Motor neuron (in vitro differentiated cells): Measurements from ENCODE around the gene TRIM28. TPM values are rescaled to one million over a fixed set of nuclear protein-coding genes. Genes with fewer than 3 reads are reported as not detected.
"Not testable (repeated sequence)": the region's sequence is repeated elsewhere in the genome, so short reads cannot be mapped to it uniquely, and the experiment has no call there.

Source experiments
- ATAC-seq, 8 experiments: fragments of 200-7000 bp; cut with Tn5 transposase; replicated peaks in 6 of 8; 2 replicates each; pipeline ENCODE4 v1.8.0; 2021; ENCODE audit warnings: mild to moderate bottlenecking in 8 of 8, moderate library complexity in 8 of 8
- H3K27ac ChIP-seq, 2 donors: fragments of 250-450 bp; sonication (Bioruptor Pico); 2 replicates each; pipeline ENCODE4 v1.9.0; 2021; ENCODE audit warnings: antibody characterized with exemption in 2 of 2, mild to moderate bottlenecking in 2 of 2, moderate library complexity in 1 of 2
- H3K4me1 ChIP-seq, 2 donors: fragments of 250-450 bp; sonication (Bioruptor Pico); replicated peaks in 1 of 2; 2 replicates each; pipeline ENCODE4 v1.6.1; 2021; ENCODE audit warnings: antibody characterized with exemption in 2 of 2, mild to moderate bottlenecking in 2 of 2, moderate library complexity in 1 of 2
- H3K4me3 ChIP-seq, 5 donors: fragments of 250-450 bp; sonication (Bioruptor Pico); 2 replicates each; pipeline ENCODE4 v1.9.0; 2021; ENCODE audit warnings: antibody characterized with exemption in 5 of 5, mild to moderate bottlenecking in 5 of 5, moderate library complexity in 4 of 5
- WGBS, 10 experiments: fragments of 450-650 bp; shearing (Covaris generic); methylation state at CpG; one replicate each; pipeline ENCODE4 v1.0.0; 2022; 5-methylcytosine and 5-hydroxymethylcytosine counted together
- in situ Hi-C, 9 experiments: fragments of 400-800 bp; cut with MboI; loops; one replicate each; pipeline ENCODE4 v1.15.0; 2021; ENCODE audit warnings: low sequenced_read_pairs in 9 of 9, low pct_unique_long_range_greater_than_20kb in 2 of 9; ENCODE audit not compliant: unreplicated experiment in 9 of 9
- total RNA-seq, 8 experiments: library from RNA; unstranded; fragments of 300-600 nt; gene quantifications; 2 replicates each; pipeline versions ENCODE4 v1.2.3 to v1.2.4, GENCODE V29; 2022

The TRIM28 gene
- total RNA-seq, result 100 to 1,000 TPM; 195 to 521 (median 274) TPM

- Histone ChIP-seq H3K27ac (peak within 1 kb of the TSS; percentile 92 to 95), H3K4me1 (peaks cover 10 to 15% of the 10 kb centered on the region in 2 donors), H3K4me3 (peak within 1 kb of the TSS; percentile 66 to 96 (median 74))
- in situ Hi-C loops, result no loop called here
- WGBS, 10 experiments, result 0% methylated on average over 1 to 3 of the region's 73 CpGs; no CpG with 5 or more reads in 6 of the 10 experiments
- peak; percentile 88 to 96 (median 94) for ATAC-seq
Measured at GRCh38 chr19:58543826-58544590, at the start of gene TRIM28. Gene TRIM28, plus strand, starts transcription at chr19:58544064. Its CDS starts 694 bp downstream, at chr19:58544758.

GRCh38 chr19:58497634-58498170 is 46.2 kb upstream of the TRIM28 start:
- no peak overlapping the region for H3K27ac ChIP-seq
- in situ Hi-C loops, result no loop called here
- peaks cover 13 to 17% of the 10 kb centered on the region in 2 donors for H3K4me1 ChIP-seq
- 71 to 100% (median 88%) methylated on average over 1 to 4 of the region's 8 CpGs; no CpG with 5 or more reads in 7 of the 10 experiments for WGBS, 10 experiments
- H3K4me3 ChIP-seq, result no peak overlapping the region
- no peak for ATAC-seq

DNA sequence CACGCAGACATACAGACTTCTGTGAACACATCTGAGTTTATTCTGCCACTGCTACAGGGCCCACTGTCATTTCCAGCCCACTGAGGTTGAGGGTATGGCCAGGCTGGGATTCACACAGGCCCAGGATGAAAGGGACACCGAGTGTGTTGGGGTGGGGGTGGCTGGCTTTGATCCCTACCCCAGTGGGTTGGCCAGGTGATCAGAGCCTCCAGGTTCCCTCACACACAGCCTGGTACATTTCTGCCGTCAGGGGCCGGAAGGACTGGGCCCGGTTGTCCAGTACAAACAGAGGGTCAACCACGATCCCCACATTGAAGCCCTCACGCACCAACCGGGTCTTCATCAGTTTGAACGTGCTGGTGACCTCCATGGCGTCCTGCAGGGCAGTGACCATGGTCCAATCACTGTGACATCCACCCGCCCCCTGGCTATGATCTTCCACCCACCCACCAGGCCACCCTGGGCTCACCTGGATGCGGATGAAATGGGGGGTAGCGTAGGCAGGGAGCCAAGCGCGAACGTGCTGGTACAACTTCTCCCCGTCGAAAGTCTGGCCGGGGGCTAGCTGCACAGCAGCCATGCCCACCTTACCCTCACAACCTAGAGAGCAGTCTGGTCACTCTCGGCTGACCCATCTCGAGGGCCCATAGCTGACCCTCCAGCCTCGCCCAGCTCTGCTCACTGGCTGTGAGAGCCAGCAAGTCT is 45.4 kb upstream of the TRIM28 start:
- peak in 1 of 8 experiments; percentile 6 for ATAC-seq
- no peak overlapping the region for H3K27ac ChIP-seq
- in situ Hi-C loops, result no loop called here

GRCh38 chr19:58499021-58499927 is 44.6 kb upstream of the TRIM28 start:
- WGBS, 10 experiments, result 0 to 28% (median 5%) methylated on average over 1 to 13 of the region's 60 CpGs; no CpG with 5 or more reads in 2 of the 10 experiments
- peak; percentile 98 to 99 (median 98) for ATAC-seq
- H3K4me1 ChIP-seq, result peaks cover 13 to 17% of the 10 kb centered on the region in 2 donors
- in situ Hi-C loops, result no loop called here
- peak overlapping the region; percentile 86 for H3K27ac ChIP-seq
- H3K4me3 ChIP-seq, result peak overlapping the region; percentile 46 to 58 (median 55)

More for the DNA sequence above, 45.4 kb upstream of the TRIM28 start:
- Histone ChIP-seq H3K4me3 (peak overlapping the region; percentile 46 to 58 (median 55)), H3K4me1 (peaks cover 13 to 17% of the 10 kb centered on the region in 2 donors)
- 0 to 100% (median 49%) methylated on average over 1 to 4 of the region's 22 CpGs; no CpG with 5 or more reads in 4 of the 10 experiments for WGBS, 10 experiments

DNA sequence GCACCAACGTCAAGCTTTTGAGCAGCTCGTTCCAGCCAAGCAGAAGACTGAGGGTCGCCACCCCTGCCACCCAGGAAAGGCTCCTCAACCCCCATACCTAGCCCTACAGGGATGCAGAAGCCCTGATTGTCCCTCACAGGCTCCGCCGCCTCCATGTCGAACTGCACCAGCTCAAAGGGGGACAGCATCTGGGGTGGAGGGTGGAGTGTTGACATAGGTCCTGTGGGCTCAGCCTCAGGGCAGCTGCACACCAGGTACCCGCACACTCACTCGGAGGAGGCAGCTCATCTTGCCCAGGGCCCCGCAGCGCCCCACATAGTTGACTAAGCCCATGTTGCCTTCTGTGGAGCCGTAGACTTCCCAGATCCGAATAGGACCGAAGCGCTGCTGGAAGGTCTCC is 43.6 kb upstream of the TRIM28 start:
- H3K27ac ChIP-seq, result peak overlapping the region; percentile 86
- in situ Hi-C loops, result no loop called here
- H3K4me3 ChIP-seq, result peak overlapping the region; percentile 46 to 58 (median 55)
- ATAC-seq, result no peak
- peaks cover 13 to 17% of the 10 kb centered on the region in 2 donors for H3K4me1 ChIP-seq
- WGBS, 10 experiments, result 46 to 100% (median 85%) methylated on average over 2 to 4 of the region's 14 CpGs; no CpG with 5 or more reads in 6 of the 10 experiments

GRCh38 chr19:58507602-58508223 is 36.2 kb upstream of the TRIM28 start:
- H3K4me3 ChIP-seq, in situ Hi-C loops, H3K27ac ChIP-seq, H3K4me1 ChIP-seq, ATAC-seq: not testable (repeated sequence)
- WGBS, 10 experiments, result 64 to 100% (median 85%) methylated on average over 1 to 6 of the region's 8 CpGs

DNA sequence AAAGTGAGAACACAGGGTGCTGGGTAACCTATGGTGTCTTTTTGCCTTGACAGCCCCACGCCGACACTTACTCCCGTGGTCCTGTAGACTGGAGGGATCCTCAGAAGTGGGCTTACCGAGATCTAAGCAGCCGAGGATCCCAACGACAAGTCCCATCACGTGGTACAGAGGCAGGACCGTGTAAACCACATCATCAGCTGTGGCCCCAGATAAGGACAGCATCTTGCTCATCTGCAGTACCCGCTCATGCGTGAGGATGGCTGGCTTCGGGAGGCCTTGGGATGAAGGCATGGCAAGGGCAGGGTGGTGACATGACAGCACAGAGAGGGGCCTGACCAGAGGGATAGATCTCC is 34.2 kb upstream of the TRIM28 start:
- H3K4me1 ChIP-seq, result peaks cover 4 to 8% of the 10 kb centered on the region in 2 donors
- no peak overlapping the region for H3K27ac ChIP-seq
- no peak overlapping the region for H3K4me3 ChIP-seq
- 60 to 100% (median 86%) methylated on average over 1 to 2 of the region's 11 CpGs; no CpG with 5 or more reads in 7 of the 10 experiments for WGBS, 10 experiments
- in situ Hi-C loops, result no loop called here
- ATAC-seq, result no peak

DNA sequence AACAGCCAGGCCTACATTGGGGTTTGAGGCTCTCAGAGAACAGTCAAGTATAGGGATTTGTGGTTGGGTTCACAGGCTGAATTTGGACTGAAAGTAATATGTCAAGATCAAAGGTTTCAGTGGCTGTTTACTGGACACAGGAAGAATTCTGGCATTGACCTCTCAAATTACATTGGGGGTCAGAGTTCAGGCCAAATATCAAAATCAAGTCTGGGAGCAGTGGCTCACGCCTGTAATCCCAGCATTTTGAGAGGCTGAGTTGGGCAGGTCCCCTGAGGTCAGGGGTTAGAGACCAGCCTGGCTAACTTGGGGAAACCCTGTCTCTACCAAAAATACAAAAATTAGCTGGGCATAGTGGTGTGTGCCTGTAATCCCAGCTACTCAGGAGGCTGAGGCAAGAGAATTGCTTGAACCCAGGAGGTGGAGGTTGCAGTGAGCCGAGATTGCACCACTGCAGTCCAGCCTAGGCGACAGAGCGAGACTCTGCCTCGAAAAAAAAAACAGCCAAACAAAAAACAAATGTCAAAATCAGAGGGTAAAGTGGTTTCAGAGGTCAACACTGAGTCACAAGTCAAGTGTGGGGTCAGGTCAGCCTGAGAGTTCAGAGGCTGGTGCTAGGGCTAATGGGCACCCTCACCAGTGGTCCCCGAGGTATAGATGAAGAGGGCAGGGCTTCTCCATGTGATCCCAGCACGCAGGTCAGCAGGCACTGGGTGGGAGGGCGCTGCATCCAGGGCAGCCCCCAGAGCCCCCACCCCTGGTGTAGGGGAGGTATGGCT is 33.6 kb upstream of the TRIM28 start:
- in situ Hi-C loops, result no loop called here
- Histone ChIP-seq H3K4me1 (peaks cover 4 to 8% of the 10 kb centered on the region in 2 donors), H3K4me3 (no peak overlapping the region), H3K27ac (no peak overlapping the region)
- 64 to 100% (median 79%) methylated on average over 1 to 5 of the region's 8 CpGs; no CpG with 5 or more reads in 4 of the 10 experiments for WGBS, 10 experiments
- ATAC-seq, result no peak

DNA sequence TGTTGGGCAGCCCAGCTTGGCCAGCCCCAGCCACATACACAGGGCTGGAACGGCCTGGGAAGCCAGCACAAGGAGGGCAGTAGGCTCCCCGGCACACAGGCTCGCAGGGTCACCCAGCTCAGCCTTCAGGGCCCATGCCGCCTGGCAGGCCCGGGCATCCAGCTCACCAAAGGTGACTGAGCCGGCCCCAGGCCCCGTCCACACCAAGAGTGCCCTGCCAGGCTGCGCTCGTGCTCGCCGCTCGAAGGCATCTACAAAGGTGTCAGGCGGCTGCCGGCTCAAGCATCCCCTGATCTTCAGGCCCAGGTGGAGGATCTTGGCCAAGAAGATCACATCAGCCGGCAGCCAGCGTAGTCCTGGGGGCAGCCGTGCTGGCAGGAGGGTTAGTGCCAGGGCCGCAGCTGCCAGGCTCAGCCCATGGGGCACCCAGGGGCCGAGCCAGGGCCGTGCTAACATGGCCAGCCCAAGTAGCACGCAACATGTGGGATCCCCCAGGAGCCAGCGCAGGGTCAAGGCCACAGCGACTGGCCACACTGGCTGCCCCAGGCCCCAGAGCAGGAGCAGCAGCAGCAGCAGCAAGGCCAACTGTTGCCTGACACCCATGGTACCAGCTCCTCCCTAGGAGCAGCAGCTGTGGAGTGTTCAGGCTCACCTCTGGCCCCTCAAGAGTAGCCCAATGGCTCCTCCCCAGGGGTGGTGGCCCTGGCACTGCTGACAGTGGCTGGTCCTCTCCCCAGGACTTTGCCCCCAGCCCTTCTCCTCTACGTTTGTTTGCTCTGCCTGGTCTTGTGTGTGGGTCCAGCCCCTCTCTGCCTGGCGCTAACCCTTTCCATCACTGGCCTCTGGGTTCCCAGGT is 32.3 kb upstream of the TRIM28 start, which contains the start of gene SLC27A5:
Gene SLC27A5, minus strand, starts transcription at position 640 of the 856 bp plus-strand sequence. Its CDS starts 37 bp downstream, at position 603.
- in situ Hi-C loops, result no loop called here
- no peak for ATAC-seq
- WGBS, 10 experiments, result 67 to 100% methylated on average over 1 to 3 of the region's 25 CpGs; no CpG with 5 or more reads in 8 of the 10 experiments
- Histone ChIP-seq H3K4me1 (peaks cover 4 to 8% of the 10 kb centered on the region in 2 donors), H3K27ac (no peak within 1 kb of the TSS), H3K4me3 (no peak within 1 kb of the TSS)

DNA sequence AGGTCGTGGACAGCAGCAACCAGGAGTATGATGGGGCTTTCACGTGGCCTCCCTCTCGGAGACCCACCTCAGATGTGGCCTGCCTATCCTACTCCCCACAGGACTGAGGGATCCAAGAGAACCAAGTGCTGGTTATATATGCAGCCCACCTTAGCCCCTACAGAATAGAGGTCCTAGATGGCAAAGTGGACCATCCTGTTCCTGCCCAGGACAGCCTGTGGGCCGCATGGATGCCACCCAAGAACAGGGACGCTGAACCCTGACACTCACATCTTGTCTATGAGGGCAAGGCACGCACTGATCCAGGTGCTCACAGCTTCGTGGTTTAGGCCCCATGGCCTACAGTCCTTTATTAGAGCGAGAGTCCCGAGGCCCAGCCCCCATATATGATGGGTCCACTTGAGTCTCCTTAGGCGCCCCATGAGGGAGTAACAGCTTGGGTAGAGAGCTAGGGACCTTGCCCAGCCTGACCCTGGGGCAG is 30.6 kb upstream of the TRIM28 start:
- peaks cover 7 to 15% of the 10 kb centered on the region in 2 donors for H3K4me1 ChIP-seq
- H3K4me3 ChIP-seq, result no peak overlapping the region
- WGBS, 10 experiments, result 96 to 100% (median 100%) methylated on average over 1 to 5 of the region's 10 CpGs; no CpG with 5 or more reads in 7 of the 10 experiments
- peak in 2 of 8 experiments; percentile 1 for ATAC-seq
- in situ Hi-C loops, result no loop called here
- peak overlapping the region; percentile 61 to 72 for H3K27ac ChIP-seq
